Suprapubic skin (tissue), 4 donors: Measurements from ENCODE around the gene RASL10A.

Source experiments
- CTCF ChIP-seq, 2 donors: fragments of 200-600 bp in 1 of 2; fragments of 450-650 bp in 1 of 2; sonication (generic) in 1 of 2; IDR thresholded peaks; one replicate each; pipeline ENCODE4 v1.5.1; 2016 to 2019; ENCODE audit warnings: antibody characterized with exemption in 2 of 2, mild to moderate bottlenecking in 1 of 2, moderate library complexity in 1 of 2
- POLR2A ChIP-seq, 2 donors: fragments of 450-650 bp; IDR thresholded peaks; one replicate each; pipeline ENCODE4 v1.6.1; 2017; ENCODE audit warnings: antibody characterized with exemption in 2 of 2, mild to moderate bottlenecking in 2 of 2, moderate library complexity in 2 of 2
- POLR2AphosphoS5 ChIP-seq, 3 donors: sonication (generic); formaldehyde crosslinking; IDR thresholded peaks; one replicate each; pipeline ENCODE4 v1.6.1; 2017; ENCODE audit warnings: antibody characterized with exemption in 3 of 3

DNA sequence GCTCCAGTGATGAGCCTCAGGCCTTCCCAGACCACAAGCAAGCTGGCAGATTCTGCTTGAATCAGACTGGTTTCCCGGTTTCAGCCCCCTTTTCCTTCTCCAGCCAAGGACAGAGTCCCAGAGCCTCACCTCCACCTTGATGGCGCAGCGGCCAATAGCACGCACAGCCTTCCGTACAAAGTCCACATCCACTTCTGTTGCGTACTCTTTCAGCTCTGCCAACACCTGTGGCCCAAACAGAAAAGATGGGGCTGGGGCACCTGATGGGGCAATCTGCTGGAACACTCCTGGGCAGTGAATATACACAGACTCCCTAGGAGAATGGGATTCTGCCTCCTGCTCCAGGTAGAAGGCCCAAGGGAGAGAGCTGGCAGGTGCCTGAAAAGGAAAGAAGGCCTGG, 35.5 kb upstream of the RASL10A start:
- TF ChIP-seq CTCF (IDR thresholded peaks at IDR 0.05) (no peak), POLR2AphosphoS5 (IDR thresholded peaks at IDR 0.05) (no peak), POLR2A (IDR thresholded peaks at IDR 0.05) (no peak)
